Motor neuron (in vitro differentiated cells): Measurements from ENCODE around the gene CIBAR2. TPM values are rescaled to one million over a fixed set of nuclear protein-coding genes. Genes with fewer than 3 reads are reported as not detected.

Source experiments
- ATAC-seq, 8 experiments: fragments of 200-7000 bp; cut with Tn5 transposase; replicated peaks in 6 of 8; 2 replicates each; pipeline ENCODE4 v1.8.0; 2021; ENCODE audit warnings: mild to moderate bottlenecking in 8 of 8, moderate library complexity in 8 of 8
- H3K27ac ChIP-seq, 2 donors: fragments of 250-450 bp; sonication (Bioruptor Pico); 2 replicates each; pipeline ENCODE4 v1.9.0; 2021; ENCODE audit warnings: antibody characterized with exemption in 2 of 2, mild to moderate bottlenecking in 2 of 2, moderate library complexity in 1 of 2
- H3K4me1 ChIP-seq, 2 donors: fragments of 250-450 bp; sonication (Bioruptor Pico); replicated peaks in 1 of 2; 2 replicates each; pipeline ENCODE4 v1.6.1; 2021; ENCODE audit warnings: antibody characterized with exemption in 2 of 2, mild to moderate bottlenecking in 2 of 2, moderate library complexity in 1 of 2
- H3K4me3 ChIP-seq, 5 donors: fragments of 250-450 bp; sonication (Bioruptor Pico); 2 replicates each; pipeline ENCODE4 v1.9.0; 2021; ENCODE audit warnings: antibody characterized with exemption in 5 of 5, mild to moderate bottlenecking in 5 of 5, moderate library complexity in 4 of 5
- WGBS, 10 experiments: fragments of 450-650 bp; shearing (Covaris generic); methylation state at CpG; one replicate each; pipeline ENCODE4 v1.0.0; 2022; 5-methylcytosine and 5-hydroxymethylcytosine counted together
- in situ Hi-C, 9 experiments: fragments of 400-800 bp; cut with MboI; loops; one replicate each; pipeline ENCODE4 v1.15.0; 2021; ENCODE audit warnings: low sequenced_read_pairs in 9 of 9, low pct_unique_long_range_greater_than_20kb in 2 of 9; ENCODE audit not compliant: unreplicated experiment in 9 of 9
- total RNA-seq, 8 experiments: library from RNA; unstranded; fragments of 300-600 nt; gene quantifications; 2 replicates each; pipeline versions ENCODE4 v1.2.3 to v1.2.4, GENCODE V29; 2022

CIBAR2 gene
- total RNA-seq, 8 experiments from 2014 or later: 0.37 to 19.0 (median 0.98) TPM; not detected in 3

DNA sequence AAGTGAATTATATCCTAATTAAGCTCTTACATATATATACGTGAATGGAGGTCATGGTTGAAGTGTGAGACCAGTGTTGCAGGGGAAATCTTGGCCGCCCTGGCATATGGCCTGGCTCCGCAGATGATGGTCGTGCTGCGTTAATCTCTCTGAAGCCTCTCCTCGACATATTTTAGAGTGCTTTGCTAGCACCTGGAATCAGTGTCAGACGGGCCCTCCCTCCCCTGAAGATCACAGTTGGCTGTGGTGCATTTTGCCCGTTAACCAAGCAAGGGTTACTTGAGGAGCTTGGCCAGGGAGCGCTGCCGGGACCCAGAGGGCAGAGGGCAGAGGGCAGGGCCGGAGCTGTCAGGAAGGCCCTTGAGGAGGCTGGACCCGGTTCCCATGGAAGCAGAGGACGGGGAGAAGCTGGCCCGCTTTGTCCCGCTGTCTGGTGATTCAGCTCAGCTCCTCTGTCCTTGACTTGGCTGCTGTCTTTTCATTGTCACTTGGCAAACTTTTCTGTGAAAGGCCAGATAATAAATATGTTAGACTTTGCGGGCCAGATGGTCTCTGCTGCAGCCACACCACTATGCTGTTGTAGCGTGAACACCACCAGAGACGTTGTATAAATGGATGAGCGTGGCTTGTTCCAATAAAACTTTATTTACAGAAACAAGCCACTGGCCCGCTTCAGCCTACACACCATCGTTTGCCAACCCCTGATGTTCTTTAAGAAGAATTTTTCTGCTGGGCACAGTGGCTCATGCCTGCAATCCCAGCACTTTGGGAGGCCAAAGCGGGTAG, 32.3 kb downstream of the CIBAR2 start:
- in situ Hi-C loops: no loop called here
- Histone ChIP-seq H3K27ac (no peak overlapping the region), H3K4me3 (no peak overlapping the region), H3K4me1 (peaks cover 30 to 43% of the 10 kb centered on the region in 2 donors)
- peak in 2 of 8 experiments; percentile 7 to 21 for ATAC-seq
- 55 to 100% (median 77%) methylated on average over 1 to 14 of the region's 22 CpGs for WGBS, 10 experiments

DNA sequence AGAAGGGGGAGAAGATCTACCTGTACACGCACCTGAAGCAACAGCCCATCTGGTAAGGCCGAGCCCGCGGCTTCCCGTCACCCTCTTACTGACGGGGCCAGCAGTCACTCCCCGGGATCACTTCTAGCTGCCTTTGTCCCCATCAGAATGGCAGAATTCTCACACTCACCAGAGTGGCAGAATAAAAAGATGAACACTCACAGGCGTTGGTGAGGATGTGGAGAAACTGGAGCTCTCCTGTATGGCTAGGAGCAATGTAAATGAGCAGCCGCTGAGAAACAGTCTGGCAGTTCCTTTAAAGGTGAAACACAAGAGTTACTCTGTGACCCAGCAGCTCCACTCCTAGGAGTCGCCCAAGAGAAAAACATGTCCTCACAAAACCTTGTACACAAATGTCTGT, 33.3 kb downstream of the CIBAR2 start:
- in situ Hi-C loops: no loop called here
- no peak overlapping the region for H3K27ac ChIP-seq
- peaks cover 30 to 36% of the 10 kb centered on the region in 2 donors for H3K4me1 ChIP-seq
- no peak overlapping the region for H3K4me3 ChIP-seq
- 70 to 100% (median 93%) methylated on average over 1 to 4 of the region's 10 CpGs; no CpG with 5 or more reads in 5 of the 10 experiments for WGBS, 10 experiments
- no peak for ATAC-seq

DNA sequence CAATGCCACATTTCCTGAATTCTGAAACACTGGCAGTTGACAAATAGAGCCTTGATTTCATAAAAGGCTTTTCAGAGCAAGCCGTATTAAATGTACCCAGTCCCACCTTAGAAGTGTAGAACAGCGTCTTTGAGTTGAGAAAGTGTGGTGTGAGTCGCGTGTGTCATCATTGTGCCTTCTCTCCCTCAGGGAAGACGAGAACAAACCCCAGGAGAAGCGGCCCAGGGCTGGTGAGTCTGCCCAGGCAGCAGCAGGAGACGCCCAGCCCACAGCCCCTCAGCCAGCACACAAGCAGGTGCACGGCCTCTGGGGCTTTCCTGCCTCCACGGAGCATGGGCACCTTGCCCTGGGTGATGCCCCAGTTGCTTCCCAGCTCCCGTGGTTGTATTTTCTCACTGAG, 34.0 kb downstream of the CIBAR2 start:
- peaks cover 23 to 29% of the 10 kb centered on the region in 2 donors for H3K4me1 ChIP-seq
- 72 to 100% (median 80%) methylated on average over 1 to 10 of the region's 10 CpGs; no CpG with 5 or more reads in 3 of the 10 experiments for WGBS, 10 experiments
- no peak for ATAC-seq
- H3K27ac ChIP-seq: no peak overlapping the region
- no peak overlapping the region for H3K4me3 ChIP-seq
- in situ Hi-C loops: no loop called here

GRCh38 chr16:85077576-85078125, 34.6 kb downstream of the CIBAR2 start:
- H3K4me3 ChIP-seq: no peak overlapping the region
- in situ Hi-C loops: no loop called here
- no peak for ATAC-seq
- peaks cover 17 to 23% of the 10 kb centered on the region in 2 donors for H3K4me1 ChIP-seq
- H3K27ac ChIP-seq: no peak overlapping the region
- 90 to 100% (median 100%) methylated on average over 1 to 2 of the region's 16 CpGs; no CpG with 5 or more reads in 7 of the 10 experiments for WGBS, 10 experiments

- no peak overlapping the region for H3K27ac ChIP-seq
- peak in 1 of 8 experiments; percentile 12 for ATAC-seq
- peaks cover 11 to 17% of the 10 kb centered on the region in 2 donors for H3K4me1 ChIP-seq
- in situ Hi-C loops: no loop called here
- H3K4me3 ChIP-seq: no peak overlapping the region
- 43 to 100% (median 66%) methylated on average over 1 to 4 of the region's 10 CpGs; no CpG with 5 or more reads in 4 of the 10 experiments for WGBS, 10 experiments
Observed at GRCh38 chr16:85077039-85077438, 35.2 kb downstream of the CIBAR2 start.

DNA sequence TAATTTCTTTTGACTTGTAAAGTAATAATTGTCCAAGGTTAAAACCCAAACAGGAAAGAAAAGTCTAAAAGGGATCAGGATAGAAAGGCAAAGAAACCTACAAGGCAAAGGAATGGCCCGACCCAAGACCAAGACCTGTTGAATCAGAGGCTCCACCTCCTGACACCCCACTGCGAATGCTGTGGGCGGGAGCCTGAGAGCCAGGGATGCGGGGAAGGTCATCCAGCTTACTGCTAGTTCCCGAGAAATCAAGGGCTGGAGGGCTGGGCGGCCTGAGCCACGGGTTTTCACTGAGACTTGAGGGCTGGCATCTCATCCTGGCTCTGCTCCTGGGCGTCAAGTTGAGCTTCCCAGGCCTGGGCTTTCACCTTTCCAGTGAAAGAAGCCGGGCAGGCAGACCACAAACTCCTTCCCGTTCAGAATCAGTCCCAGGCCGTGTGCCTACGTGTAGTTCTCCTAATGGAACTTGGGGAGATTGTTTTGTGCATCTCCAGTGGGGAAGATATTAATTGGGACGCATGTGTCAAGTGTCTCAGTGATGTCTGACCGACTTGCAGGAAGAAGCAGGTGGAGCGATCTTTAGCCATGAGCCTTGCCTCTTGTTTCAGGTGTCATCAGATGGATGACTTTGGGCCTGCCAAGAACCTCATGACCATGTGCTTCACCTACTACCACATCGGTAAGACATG, 36.9 kb downstream of the CIBAR2 start:
- Histone ChIP-seq H3K4me3 (no peak overlapping the region), H3K4me1 (peaks cover 0 to 3% of the 10 kb centered on the region in 2 donors), H3K27ac (no peak overlapping the region)
- in situ Hi-C loops: no loop called here
- 40 to 100% (median 58%) methylated on average over 1 to 11 of the region's 16 CpGs for WGBS, 10 experiments
- no peak for ATAC-seq

- Histone ChIP-seq H3K4me3 (no peak overlapping the region), H3K4me1 (no peaks in the 10 kb centered on the region), H3K27ac (no peak overlapping the region)
- 88 to 100% (median 100%) methylated on average over 1 to 3 of the region's 6 CpGs; no CpG with 5 or more reads in 1 of the 10 experiments for WGBS, 10 experiments
- in situ Hi-C loops: no loop called here
- no peak for ATAC-seq
Observed at GRCh38 chr16:85074225-85074914, 37.9 kb downstream of the CIBAR2 start.

GRCh38 chr16:85072947-85073346, 39.3 kb downstream of the CIBAR2 start:
- 13 to 100% (median 66%) methylated on average over 1 to 4 of the region's 13 CpGs; no CpG with 5 or more reads in 4 of the 10 experiments for WGBS, 10 experiments
- no peak overlapping the region for H3K4me3 ChIP-seq
- no peak overlapping the region for H3K27ac ChIP-seq
- peak; percentile 27 to 98 (median 72) for ATAC-seq
- no peaks in the 10 kb centered on the region for H3K4me1 ChIP-seq
- in situ Hi-C loops: no loop called here

GRCh38 chr16:85072076-85072860, 40.0 kb downstream of the CIBAR2 start:
- no peaks in the 10 kb centered on the region for H3K4me1 ChIP-seq
- H3K27ac ChIP-seq: no peak overlapping the region
- no peak overlapping the region for H3K4me3 ChIP-seq
- ATAC-seq: no peak
- 64 to 100% (median 92%) methylated on average over 2 to 7 of the region's 8 CpGs for WGBS, 10 experiments
- in situ Hi-C loops: no loop called here

DNA sequence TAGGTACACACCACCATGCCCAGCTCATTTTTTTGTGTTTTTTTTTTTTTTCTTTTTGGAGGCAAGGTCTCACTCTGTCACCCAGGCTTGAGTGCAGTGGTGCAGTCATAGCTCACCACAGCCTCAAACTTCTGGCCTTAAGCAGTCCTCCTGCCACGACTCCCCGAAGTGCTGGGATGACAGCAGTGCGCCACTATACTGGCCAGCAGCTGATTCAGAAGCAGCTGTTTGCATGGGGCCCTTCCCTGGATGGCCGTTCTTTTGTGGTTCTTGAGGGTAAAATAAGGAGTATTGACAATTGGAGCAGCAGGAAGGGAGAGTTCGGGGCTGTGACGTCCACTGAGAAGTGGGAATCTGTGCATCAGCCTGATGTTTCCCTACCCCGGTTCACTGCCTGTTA, 43.1 kb downstream of the CIBAR2 start:
- 78 to 100% (median 100%) methylated on average over 1 to 6 of the region's 7 CpGs; no CpG with 5 or more reads in 5 of the 10 experiments for WGBS, 10 experiments
- Histone ChIP-seq H3K4me3 (no peak overlapping the region), H3K4me1 (no peaks in the 10 kb centered on the region), H3K27ac (no peak overlapping the region)
- ATAC-seq: peak in 1 of 8 experiments; percentile 7
- in situ Hi-C loops: no loop called here

- in situ Hi-C loops: no loop called here
- H3K27ac ChIP-seq: no peak overlapping the region
- no peak for ATAC-seq
- WGBS, 10 experiments: 100% methylated on average over 1 to 6 of the region's 8 CpGs; no CpG with 5 or more reads in 6 of the 10 experiments
- H3K4me3 ChIP-seq: no peak overlapping the region
- no peaks in the 10 kb centered on the region for H3K4me1 ChIP-seq
Observed at GRCh38 chr16:85068746-85069145, 43.5 kb downstream of the CIBAR2 start.

DNA sequence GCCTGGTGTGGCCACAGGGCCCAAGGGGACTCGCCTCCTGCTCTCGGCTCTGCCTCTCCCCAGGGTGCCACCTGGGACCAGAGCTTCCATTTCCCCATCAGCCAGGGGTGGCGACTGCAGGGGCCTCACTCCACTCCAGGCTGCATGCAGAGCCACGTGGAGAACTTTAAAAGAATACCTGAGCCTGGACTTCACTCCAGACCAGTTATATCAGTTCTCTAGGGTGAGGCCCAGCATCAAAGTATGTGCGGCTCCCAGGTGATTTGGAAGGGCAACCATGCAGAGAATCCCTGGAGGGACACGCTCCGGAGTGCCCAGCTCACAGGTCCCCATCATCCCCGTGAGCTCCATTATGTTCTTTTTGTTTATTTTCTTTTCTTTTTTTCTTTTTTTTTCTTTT, 44.8 kb downstream of the CIBAR2 start:
- Histone ChIP-seq H3K27ac (no peak overlapping the region), H3K4me1 (no peaks in the 10 kb centered on the region), H3K4me3 (no peak overlapping the region)
- 74 to 100% (median 93%) methylated on average over 1 to 8 of the region's 8 CpGs; no CpG with 5 or more reads in 1 of the 10 experiments for WGBS, 10 experiments
- no peak for ATAC-seq
- in situ Hi-C loops: no loop called here
